Adrenal gland (tissue), 12 donors: Measurements from ENCODE around the gene CACNG1. TPM values are rescaled to one million over a fixed set of nuclear protein-coding genes. Genes with fewer than 3 reads are reported as not detected.
A peak's percentile ranks its signal among the peaks of the same experiment; 100 is the strongest.
"Not testable (repeated sequence)": the region's sequence is repeated elsewhere in the genome, so short reads cannot be mapped to it uniquely, and the experiment has no call there.

ENCODE experiments used
- DNase-seq, 7 donors: peaks; one replicate each; pipeline ENCODE4 v3.0.0-alpha.2; 2019 to 2020
- H3K27ac ChIP-seq, 5 donors: fragments of 200-600 bp; sonication (generic) in 4 of 5; 1 replicate in 3 of 5; 2 replicates in 2 of 5; pipeline versions ENCODE4 v1.5.1 to v1.8.0; 2016 to 2020; ENCODE audit warnings: mild to moderate bottlenecking in 1 of 5
- H3K27me3 ChIP-seq: fragments of 200-600 bp; 2 replicates; pipeline ENCODE4 v1.8.0; 2021
- H3K36me3 ChIP-seq, 2 donors: fragments of 200-600 bp; replicated peaks in 1 of 2; 1 replicate in 1 of 2; 2 replicates in 1 of 2; pipeline versions ENCODE4 v1.5.1 to v1.8.0; 2018 to 2022
- H3K4me1 ChIP-seq, 2 donors: fragments of 200-600 bp; replicated peaks in 1 of 2; 1 replicate in 1 of 2; 2 replicates in 1 of 2; pipeline versions ENCODE4 v1.5.1 to v1.8.0; 2018 to 2021
- H3K4me3 ChIP-seq, 4 donors: fragments of 200-600 bp; sonication (generic) in 3 of 4; one replicate each; pipeline ENCODE4 v1.5.1; 2016 to 2018
- H3K9me3 ChIP-seq, 3 donors: fragments of 200-600 bp; sonication (generic) in 1 of 3; replicated peaks in 1 of 3; 1 replicate in 2 of 3; 2 replicates in 1 of 3; pipeline versions ENCODE4 v1.5.1 to v1.8.0; 2016 to 2021
- POLR2A ChIP-seq, 2 donors: fragments of 450-650 bp; IDR thresholded peaks; one replicate each; pipeline ENCODE4 v1.6.1; 2017; ENCODE audit warnings: antibody characterized with exemption in 2 of 2, mild to moderate bottlenecking in 2 of 2, moderate library complexity in 1 of 2
- WGBS, 4 donors: extraction: QIAGEN DNeasy Blood & Tissue Kit in 2 of 4; methylation state at CpG; one replicate each; pipeline versions ENCODE4 v1.1.5 to v1.1.7; 2013 to 2017; 5-methylcytosine and 5-hydroxymethylcytosine counted together
- intact Hi-C, 2 donors: fragments of 100-400 bp; cut with DNase I; formaldehyde crosslinking; loops; one replicate each; pipeline versions ENCODE4 v1.14.1 to v1.15.0; 2022 to 2023
- polyA plus RNA-seq, 3 donors: library from polyadenylated mRNA; stranded (reverse); fragments of 200-250 nt in 2 of 3; fragments of 350-450 nt in 1 of 3; fragmentation: Illumina TruSeq in 1 of 3; extraction: RNeasy Lipid Tissue Mini Kit (QIAGEN cat#74804) in 1 of 3; gene quantifications; one replicate each; pipeline ENCODE4 v1.2.3, GENCODE V29; 2013 to 2014
- total RNA-seq, 9 donors: library from RNA; depleted of rRNA in 4 of 9; stranded (reverse); fragments of >200 nt in 4 of 9; fragments of 120-200 nt in 1 of 9; fragmentation: NEBNext Ultra II Directional in 1 of 9; extraction: Animal tissue kit (Norgen Biotek cat#: 25700) in 1 of 9; gene quantifications; one replicate each; pipeline versions ENCODE4 v1.1.0 to v1.2.4, GENCODE V29; 2013 to 2023
- TF ChIP-seq, protein P1 (sequence below), 6 experiments: fragments of 450-650 bp in 4 of 6; fragments of 200-600 bp in 2 of 6; sonication (generic) in 1 of 6; IDR thresholded peaks; 1 replicate in 5 of 6; 2 replicates in 1 of 6; pipeline versions ENCODE4 v1.5.1 to v1.8.0; 2016 to 2021; ENCODE audit warnings: antibody characterized with exemption in 6 of 6, mild to moderate bottlenecking in 2 of 6, moderate library complexity in 1 of 6
- donor health status: healthy with polysubstance abuse.
- donor health status: Bipolar disorder and iron deficiency.
- donor health status: DM: yes; HTN: yes; CAD: no.
- donor health status: DM: no; HTN: no; CAD: no.
- donor health status: DM: no; HTN: no; CAD: no.
- donor health status: DM: yes; HTN: yes; CAD: no.

Gene CACNG1
- total and polyA plus RNA-seq, 12 donors = 0.28 to 5.9 (median 1.2) TPM; not detected in 2

DNA sequence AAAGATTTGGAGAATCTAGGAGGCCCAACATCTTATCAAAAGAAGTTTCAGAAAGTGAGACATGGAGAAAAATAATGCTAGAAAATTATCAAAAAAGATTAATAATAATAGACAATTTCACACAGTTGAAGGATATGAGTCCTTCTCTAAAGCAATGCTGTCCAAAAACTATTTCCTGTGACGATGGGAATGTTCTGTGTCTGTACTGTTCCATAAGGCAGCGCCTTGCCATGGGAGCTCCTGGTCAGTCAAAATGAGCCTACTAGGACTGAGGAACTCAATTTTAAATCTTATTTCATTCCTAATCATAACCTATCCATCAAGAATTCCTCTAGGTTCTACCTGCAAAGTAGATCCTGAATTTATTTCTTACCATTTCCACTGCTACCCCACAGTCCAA, 49.0 kb downstream of the CACNG1 start:
- no peaks in the 10 kb centered on the region for H3K36me3 ChIP-seq
- H3K27ac ChIP-seq = no peak overlapping the region
- TF ChIP-seq, protein P1, sequence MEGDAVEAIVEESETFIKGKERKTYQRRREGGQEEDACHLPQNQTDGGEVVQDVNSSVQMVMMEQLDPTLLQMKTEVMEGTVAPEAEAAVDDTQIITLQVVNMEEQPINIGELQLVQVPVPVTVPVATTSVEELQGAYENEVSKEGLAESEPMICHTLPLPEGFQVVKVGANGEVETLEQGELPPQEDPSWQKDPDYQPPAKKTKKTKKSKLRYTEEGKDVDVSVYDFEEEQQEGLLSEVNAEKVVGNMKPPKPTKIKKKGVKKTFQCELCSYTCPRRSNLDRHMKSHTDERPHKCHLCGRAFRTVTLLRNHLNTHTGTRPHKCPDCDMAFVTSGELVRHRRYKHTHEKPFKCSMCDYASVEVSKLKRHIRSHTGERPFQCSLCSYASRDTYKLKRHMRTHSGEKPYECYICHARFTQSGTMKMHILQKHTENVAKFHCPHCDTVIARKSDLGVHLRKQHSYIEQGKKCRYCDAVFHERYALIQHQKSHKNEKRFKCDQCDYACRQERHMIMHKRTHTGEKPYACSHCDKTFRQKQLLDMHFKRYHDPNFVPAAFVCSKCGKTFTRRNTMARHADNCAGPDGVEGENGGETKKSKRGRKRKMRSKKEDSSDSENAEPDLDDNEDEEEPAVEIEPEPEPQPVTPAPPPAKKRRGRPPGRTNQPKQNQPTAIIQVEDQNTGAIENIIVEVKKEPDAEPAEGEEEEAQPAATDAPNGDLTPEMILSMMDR (IDR thresholded peaks at IDR 0.05) = no peak
- TF ChIP-seq POLR2A (IDR thresholded peaks at IDR 0.05) = no peak
- H3K4me3 ChIP-seq = no peak overlapping the region
- intact Hi-C loops = no loop called here
- 78 to 90% (median 87%) methylated on average over 2 of the region's 2 CpGs for WGBS, 4 donors
- H3K4me1 ChIP-seq = peaks cover 0 to 8% of the 10 kb centered on the region in 2 donors
- no peaks in the 10 kb centered on the region for H3K27me3 ChIP-seq
- no peaks in the 10 kb centered on the region for H3K9me3 ChIP-seq
- DNase-seq = no peak

DNA sequence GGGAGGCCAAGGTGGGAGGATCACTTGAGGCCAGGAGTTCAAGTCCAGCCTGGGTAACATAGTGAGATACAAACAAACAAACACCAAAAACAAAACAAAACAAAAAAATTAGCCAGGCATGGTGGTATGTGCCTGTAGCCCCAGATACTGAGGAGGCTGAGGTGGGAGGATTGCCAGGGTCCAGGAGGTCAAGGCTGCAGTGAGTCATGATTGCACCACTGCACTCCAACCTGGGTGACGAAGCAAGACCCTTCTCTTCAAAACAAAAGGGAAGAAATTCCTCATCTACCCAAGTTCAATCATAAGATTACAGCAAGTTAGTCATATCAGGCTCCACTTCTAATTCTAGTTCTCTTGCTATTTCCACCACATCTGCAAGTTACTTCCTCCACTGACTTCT, 50.9 kb downstream of the CACNG1 start:
- intact Hi-C loops, H3K27me3 ChIP-seq, H3K36me3 ChIP-seq, H3K4me3 ChIP-seq, H3K9me3 ChIP-seq, H3K27ac ChIP-seq: not testable (repeated sequence)
- H3K4me1 ChIP-seq = peaks cover 0 to 16% of the 10 kb centered on the region in 2 donors
- WGBS, 4 donors = 7 to 53% (median 27%) methylated on average over 1 of the region's 1 CpG
- peak in 6 of 7 donors; percentile 33 to 73 (median 54) for DNase-seq

- no peak for DNase-seq
- Histone ChIP-seq H3K27me3 (no peaks in the 10 kb centered on the region), H3K27ac (no peak overlapping the region), H3K36me3 (no peaks in the 10 kb centered on the region), H3K4me3 (no peak overlapping the region), H3K9me3 (no peaks in the 10 kb centered on the region), H3K4me1 (peaks cover 0 to 18% of the 10 kb centered on the region in 2 donors)
- intact Hi-C loops = no loop called here
- TF ChIP-seq, protein P1 (IDR thresholded peaks at IDR 0.05) = no peak
- no peak for TF ChIP-seq POLR2A (IDR thresholded peaks at IDR 0.05)
- WGBS, 4 donors = 89 to 100% (median 94%) methylated on average over 1 of the region's 1 CpG
These were observed 51.4 kb downstream of the CACNG1 start for GRCh38 chr17:67095803-67096202.

DNA sequence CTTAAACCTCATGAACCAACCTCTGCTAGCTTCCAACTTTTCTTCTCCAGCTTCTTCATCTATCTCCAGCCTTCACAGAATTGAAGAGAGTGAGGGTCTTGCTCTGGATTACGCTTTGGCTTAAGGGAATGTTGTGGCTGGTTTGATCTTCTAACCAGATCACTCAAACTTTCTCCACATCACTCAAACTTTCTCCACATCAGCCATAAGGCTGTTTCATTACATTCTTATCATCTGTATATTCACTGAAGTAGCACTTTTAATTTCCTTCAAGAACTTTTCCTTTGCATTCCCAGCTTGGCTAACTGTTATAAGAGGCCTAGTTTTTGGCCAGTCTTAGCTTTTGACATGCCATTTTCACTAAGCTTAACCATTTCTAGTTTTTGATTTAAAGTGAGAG, 52.3 kb downstream of the CACNG1 start:
- DNase-seq = no peak
- Histone ChIP-seq H3K27me3 (no peaks in the 10 kb centered on the region), H3K36me3 (no peaks in the 10 kb centered on the region), H3K4me1 (peaks cover 0 to 21% of the 10 kb centered on the region in 2 donors), H3K4me3 (no peak overlapping the region), H3K27ac (no peak overlapping the region), H3K9me3 (no peaks in the 10 kb centered on the region)
- TF ChIP-seq, protein P1 (IDR thresholded peaks at IDR 0.05) = no peak
- TF ChIP-seq POLR2A (IDR thresholded peaks at IDR 0.05) = no peak
- intact Hi-C loops = no loop called here
- WGBS, 4 donors = 87 to 100% (median 92%) methylated on average over 1 of the region's 1 CpG

DNA sequence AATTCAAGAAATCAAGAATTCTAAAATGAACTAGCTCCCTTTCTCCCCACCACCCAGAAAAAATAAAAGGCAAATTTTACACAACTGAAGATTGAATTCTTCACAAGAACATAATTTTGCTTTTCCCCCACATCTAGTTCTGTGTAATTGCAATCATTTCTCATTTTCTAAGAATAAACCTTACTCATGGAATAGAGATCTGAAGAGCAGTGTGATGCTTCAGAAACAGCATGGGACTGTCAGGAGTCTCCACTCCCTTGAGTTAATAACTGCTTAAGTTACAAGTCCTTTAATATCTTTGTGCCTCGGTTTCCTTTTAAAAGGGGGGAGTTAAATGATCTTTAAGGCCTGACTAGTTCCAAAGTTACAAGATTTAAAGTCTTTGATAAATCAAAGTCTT, 53.7 kb downstream of the CACNG1 start:
- 86 to 100% (median 93%) methylated on average over 1 of the region's 1 CpG for WGBS, 4 donors
- no peaks in the 10 kb centered on the region for H3K9me3 ChIP-seq
- H3K27ac ChIP-seq = no peak overlapping the region
- DNase-seq = no peak
- no peak overlapping the region for H3K4me3 ChIP-seq
- TF ChIP-seq POLR2A (IDR thresholded peaks at IDR 0.05) = no peak
- TF ChIP-seq, protein P1 (IDR thresholded peaks at IDR 0.05) = no peak
- H3K27me3 ChIP-seq = no peaks in the 10 kb centered on the region
- H3K4me1 ChIP-seq = peaks cover 10 to 35% of the 10 kb centered on the region in 2 donors
- intact Hi-C loops = no loop called here
- no peaks in the 10 kb centered on the region for H3K36me3 ChIP-seq

DNA sequence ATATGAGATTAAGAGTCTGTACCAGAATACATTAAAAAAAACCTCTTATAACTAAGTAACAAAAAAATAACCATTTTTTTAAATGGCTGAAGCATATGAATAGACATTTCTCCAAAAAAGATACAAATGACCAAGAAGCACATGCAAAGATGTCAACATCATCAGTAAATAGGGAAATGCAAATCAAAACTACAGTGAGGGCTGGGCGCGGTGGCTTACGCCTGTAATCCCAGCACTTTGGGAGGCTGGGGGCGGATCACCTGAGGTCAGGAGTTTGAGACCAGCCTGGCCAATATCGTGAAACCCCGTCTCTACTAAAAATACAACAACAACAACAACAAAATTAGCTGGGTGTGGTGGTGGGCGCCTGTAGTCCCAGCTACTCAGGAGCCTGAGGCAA, 60.3 kb downstream of the CACNG1 start:
- DNase-seq, H3K9me3 ChIP-seq, H3K4me3 ChIP-seq, intact Hi-C loops, H3K27me3 ChIP-seq: not testable (repeated sequence)
- peak overlapping the region in 1 of 5 donors; percentile 12 for H3K27ac ChIP-seq
- peaks cover 16 to 42% of the 10 kb centered on the region in 2 donors for H3K4me1 ChIP-seq
- peaks cover 0 to 32% of the 10 kb centered on the region in 2 donors for H3K36me3 ChIP-seq
- 90 to 98% (median 95%) methylated on average over 7 of the region's 7 CpGs for WGBS, 4 donors
